ENCODE measurements around the gene GGT1. TPM values are rescaled to one million over a fixed set of nuclear protein-coding genes. Genes with fewer than 3 reads are reported as not detected.

The GGT1 gene
- total and polyA plus RNA-seq, 2 donors (not counting 3 experiments of a cell fraction or from before 2014, with no cell fraction given) = 1.8 to 2.0 TPM

DNA sequence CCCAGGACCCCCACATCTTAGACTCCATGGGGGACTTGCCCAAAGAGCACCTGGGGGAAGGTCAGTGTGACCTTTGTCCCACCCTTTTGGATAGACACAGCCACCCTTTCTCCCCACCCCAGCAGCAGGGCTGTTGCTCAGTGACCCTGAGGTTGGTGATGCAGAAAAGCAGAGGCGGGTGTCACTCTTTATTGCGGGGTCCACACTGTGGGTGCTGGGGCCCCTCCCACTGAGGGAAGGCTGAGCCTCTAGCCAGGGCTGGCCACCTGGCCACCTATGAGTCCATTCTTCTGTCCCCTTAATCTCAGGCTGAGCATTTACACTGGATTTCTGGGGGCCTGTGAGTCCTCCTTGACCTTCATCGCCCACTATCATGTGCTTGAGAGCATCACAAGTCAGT lies 17.5 kb upstream of the GGT1 start:
- DNase-seq (ENCODE audit: low read depth, low spot score) = no peak
- H3K4me1 ChIP-seq (ENCODE audit: control insufficient read depth, extremely low read depth, insufficient read depth, low read length) = no peaks in the 10 kb centered on the region
- no peaks in the 10 kb centered on the region for H3K79me2 ChIP-seq (ENCODE audit: control insufficient read depth, insufficient read depth, low read length)
- dilution Hi-C loops (cut with MboI; ENCODE audit: extremely low pct_ligation_motif_present, low sequenced_read_pairs) = no loop called here
- ChIA-PET CTCF (interaction anchor here (2.2 kb wide), 1 partner anchor 187 kb away, joined by 7 read pairs; no protein-coding TSS in a partner anchor), POLR2A (interaction anchor here (0.6 kb wide), 1 partner anchor 10 kb away, joined by 4 read pairs; no protein-coding TSS in a partner anchor)
- H3K4me3 ChIP-seq (replicated peaks in 1 of 3; ENCODE audit: insufficient read depth in 1 of 3, low read depth in 1 of 3, low read length in 3 of 3) = no peak overlapping the region
- H3K36me3 ChIP-seq (ENCODE audit: control insufficient read depth in 2 of 2, extremely low read depth in 1 of 2, insufficient read depth in 2 of 2, low read length in 2 of 2) = peaks cover 0 to 3% of the 10 kb centered on the region in 2 experiments
- TF ChIP-seq, protein P1, sequence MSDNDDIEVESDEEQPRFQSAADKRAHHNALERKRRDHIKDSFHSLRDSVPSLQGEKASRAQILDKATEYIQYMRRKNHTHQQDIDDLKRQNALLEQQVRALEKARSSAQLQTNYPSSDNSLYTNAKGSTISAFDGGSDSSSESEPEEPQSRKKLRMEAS (IDR thresholded peaks at IDR 0.05; ENCODE audit: insufficient read depth, insufficient read length) = no peak
- no peak for TF ChIP-seq FOS (IDR thresholded peaks at IDR 0.05; ENCODE audit: borderline replicate concordance, insufficient read depth, low read length)
- no peak for TF ChIP-seq GATA2 (IDR thresholded peaks at IDR 0.05; ENCODE audit: insufficient read depth, insufficient read length, low read depth, low read length)
- TF ChIP-seq POLR2AphosphoS5 (IDR thresholded peaks at IDR 0.05; ENCODE audit: insufficient read depth, low read depth, low read length) = no peak
- TF ChIP-seq, protein P2, sequence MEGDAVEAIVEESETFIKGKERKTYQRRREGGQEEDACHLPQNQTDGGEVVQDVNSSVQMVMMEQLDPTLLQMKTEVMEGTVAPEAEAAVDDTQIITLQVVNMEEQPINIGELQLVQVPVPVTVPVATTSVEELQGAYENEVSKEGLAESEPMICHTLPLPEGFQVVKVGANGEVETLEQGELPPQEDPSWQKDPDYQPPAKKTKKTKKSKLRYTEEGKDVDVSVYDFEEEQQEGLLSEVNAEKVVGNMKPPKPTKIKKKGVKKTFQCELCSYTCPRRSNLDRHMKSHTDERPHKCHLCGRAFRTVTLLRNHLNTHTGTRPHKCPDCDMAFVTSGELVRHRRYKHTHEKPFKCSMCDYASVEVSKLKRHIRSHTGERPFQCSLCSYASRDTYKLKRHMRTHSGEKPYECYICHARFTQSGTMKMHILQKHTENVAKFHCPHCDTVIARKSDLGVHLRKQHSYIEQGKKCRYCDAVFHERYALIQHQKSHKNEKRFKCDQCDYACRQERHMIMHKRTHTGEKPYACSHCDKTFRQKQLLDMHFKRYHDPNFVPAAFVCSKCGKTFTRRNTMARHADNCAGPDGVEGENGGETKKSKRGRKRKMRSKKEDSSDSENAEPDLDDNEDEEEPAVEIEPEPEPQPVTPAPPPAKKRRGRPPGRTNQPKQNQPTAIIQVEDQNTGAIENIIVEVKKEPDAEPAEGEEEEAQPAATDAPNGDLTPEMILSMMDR (IDR thresholded peaks at IDR 0.05; ENCODE audit: extremely low read depth in 1 of 2, insufficient read depth in 1 of 2, low read depth in 1 of 2, low read length in 2 of 2) = no peak
- TF ChIP-seq MYC (IDR thresholded peaks at IDR 0.05; ENCODE audit: low read depth, low read length) = no peak
- TF ChIP-seq JUN (IDR thresholded peaks at IDR 0.05; ENCODE audit: borderline replicate concordance, insufficient read depth, insufficient read length, low read depth) = no peak
- no peak for TF ChIP-seq EZH2 (IDR thresholded peaks at IDR 0.05; ENCODE audit: borderline replicate concordance, low read depth, low read length, severe bottlenecking)
- no peak for TF ChIP-seq POLR2A (IDR thresholded peaks at IDR 0.05; ENCODE audit: low read depth, low read length)
- no TSS peak for BruUV-seq (replicated peaks)
- H3K4me2 ChIP-seq (ENCODE audit: insufficient read depth, low read length) = no peak overlapping the region
- H3K27me3 ChIP-seq (ENCODE audit: control insufficient read depth in 2 of 2, insufficient read depth in 2 of 2, low read length in 2 of 2) = no peaks in the 10 kb centered on the region
- H3K9ac ChIP-seq (replicated peaks; ENCODE audit: extremely low read depth, insufficient read depth, low read length) = no peak overlapping the region
- no peak overlapping the region for H2AFZ ChIP-seq (ENCODE audit: low read depth, low read length)
- no peaks in the 10 kb centered on the region for H3K9me1 ChIP-seq (replicated peaks; ENCODE audit: control insufficient read depth, extremely low read depth, insufficient read depth, low read length)
- intact Hi-C loops (cut with micrococcal nuclease) = no loop called here
- no peak for FAIRE-seq
- H4K20me1 ChIP-seq (replicated peaks; ENCODE audit: control insufficient read depth, extremely low read depth, insufficient read depth, low read length) = no peaks in the 10 kb centered on the region
- H3K27ac ChIP-seq (ENCODE audit: insufficient read depth, low read depth, low read length) = no peak overlapping the region
- no peaks in the 10 kb centered on the region for H3K9me3 ChIP-seq (replicated peaks; ENCODE audit: control insufficient read depth, insufficient read depth, low read length)
